K562 (cell line): ENCODE results near the gene S100P. TPM values are rescaled to one million over a fixed set of nuclear protein-coding genes. Genes with fewer than 3 reads are reported as not detected.

Experiments used
- ATAC-seq: fragments of 200-7000 bp; cut with Tn5 transposase; 3 replicates; pipeline ENCODE4 v1.9.1; 2020; ENCODE audit warnings: moderate library complexity
- BruUV-seq: library from RNA; stranded (reverse); fragments of 400-500 nt; replicated peaks from 2 replicates; lab custom pipeline; 2021; lab: Mats Ljungman, UMichigan
- CTCF ChIA-PET: fragments of 300-600 bp; formaldehyde crosslinking; extraction: SDS; loops from one replicate; lab custom pipeline; 2021; ENCODE audit warnings: low intra/inter-chr PET ratio; lab: Yijun Ruan, JAX
- POLR2A ChIA-PET: fragments of 300-600, 350-650 bp; sonication (Branson Sonifier 250); formaldehyde crosslinking; extraction: SDS; loops from one replicate; lab custom pipeline; 2021; ENCODE audit warnings: antibody characterized with exemption, inconsistent platforms; lab: Yijun Ruan, JAX
- DNase-seq, 4 experiments: peaks; one replicate each; pipeline versions ENCODE4 v3.0.0 to v3.0.0-alpha.2; 2011 to 2018; ENCODE audit warnings: low spot score in 3 of 4, mixed read lengths in 3 of 4; ENCODE audit errors: extremely low read depth in 1 of 4
- FAIRE-seq: peaks from 2 replicates; lab custom pipeline; 2011; peaks lifted over from hg19 to GRCh38; lab: Jason Lieb, UNC
- H2AFZ ChIP-seq: 2 replicates; pipeline ENCODE4 v1.6.0; 2011; ENCODE audit warnings: low read depth, low read length, control low read depth, inconsistent platforms
- H3K27ac ChIP-seq: fragments of 200-600 bp; 3 replicates; pipeline ENCODE4 v1.8.0; 2011; ENCODE audit warnings: low read depth, mild to moderate bottlenecking, control low read depth, inconsistent platforms, low read length, moderate library complexity, mixed read lengths; ENCODE audit errors: extremely low read depth
- H3K27me3 ChIP-seq, 2 experiments: fragments of 300-600 bp in 1 of 2; 2 replicates in 1 of 2; 3 replicates in 1 of 2; pipeline versions ENCODE4 v1.6.0 to v1.8.0; 2011; ENCODE audit warnings: inconsistent platforms in 2 of 2, low read length in 2 of 2, mild to moderate bottlenecking in 1 of 2, mixed read lengths in 1 of 2, moderate library complexity in 1 of 2; ENCODE audit not compliant: control insufficient read depth in 2 of 2, insufficient read depth in 2 of 2
- H3K36me3 ChIP-seq: fragments of 300-600 bp; 3 replicates; pipeline ENCODE4 v1.8.0; 2011; ENCODE audit warnings: mild to moderate bottlenecking, low read length, inconsistent platforms; ENCODE audit not compliant: control insufficient read depth, insufficient read depth
- H3K4me1 ChIP-seq, 2 experiments: fragments of 200-600 bp in 1 of 2; replicated peaks in 1 of 2; 2 replicates in 1 of 2; 3 replicates in 1 of 2; pipeline versions ENCODE4 v1.5.1 to v1.8.0; 2011; ENCODE audit warnings: inconsistent platforms in 2 of 2, low read length in 2 of 2, mild to moderate bottlenecking in 1 of 2, mixed read lengths in 1 of 2, moderate library complexity in 1 of 2; ENCODE audit not compliant: control insufficient read depth in 2 of 2, insufficient read depth in 2 of 2
- H3K4me2 ChIP-seq: 2 replicates; pipeline ENCODE4 v1.6.1; 2011; ENCODE audit warnings: low read length, control low read depth, inconsistent platforms, mixed read lengths; ENCODE audit not compliant: insufficient read depth
- H3K4me3 ChIP-seq: fragments of 200-600 bp; sonication (generic), shearing (Covaris generic); 2 replicates; pipeline ENCODE4 v1.5.1; 2016; ENCODE audit warnings: control low read depth, inconsistent platforms
- H3K79me2 ChIP-seq: fragments of 200-600 bp; 3 replicates; pipeline ENCODE4 v1.8.0; 2011; ENCODE audit warnings: low read length, inconsistent platforms; ENCODE audit not compliant: control insufficient read depth, insufficient read depth
- H3K9ac ChIP-seq, 2 experiments: 2 replicates each; pipeline versions ENCODE4 v1.6.0 to v1.6.1; 2011; ENCODE audit warnings: low read depth in 2 of 2, low read length in 2 of 2, control low read depth in 1 of 2, inconsistent platforms in 1 of 2, mild to moderate bottlenecking in 1 of 2, mixed read lengths in 1 of 2; ENCODE audit not compliant: insufficient read depth in 1 of 2
- H3K9me1 ChIP-seq: one replicate; pipeline ENCODE4 v1.6.0; 2011; ENCODE audit warnings: inconsistent platforms, mild to moderate bottlenecking, low read length, moderate library complexity; ENCODE audit not compliant: control insufficient read depth, insufficient read depth
- H3K9me3 ChIP-seq: replicated peaks from 2 replicates; pipeline ENCODE4 v1.5.1; 2011; ENCODE audit warnings: low read depth, low read length, inconsistent platforms; ENCODE audit not compliant: control insufficient read depth, insufficient read depth
- H4K20me1 ChIP-seq: replicated peaks from 2 replicates; pipeline ENCODE4 v1.6.1; 2011; ENCODE audit warnings: low read length, inconsistent platforms, mixed read lengths; ENCODE audit not compliant: control insufficient read depth, insufficient read depth
- GATA2 ChIP-seq: sonication (generic); formaldehyde crosslinking; IDR thresholded peaks from 2 replicates; pipeline ENCODE4 v1.4.0; 2020; ENCODE audit warnings: mild to moderate bottlenecking, missing genetic modification reagents
- HDAC8 ChIP-seq: fragments of 450-650 bp; IDR thresholded peaks from 2 replicates; pipeline ENCODE4 v1.6.1; 2016; ENCODE audit warnings: mild to moderate bottlenecking, missing genetic modification characterization, moderate library complexity, missing compliant biosample characterization
- RAD21 ChIP-seq, 2 experiments: fragments of 250-450 bp in 1 of 2; fragments of 450-650 bp in 1 of 2; sonication (Bioruptor Pico) in 1 of 2; formaldehyde crosslinking in 1 of 2; IDR thresholded peaks in 1 of 2; conservative IDR thresholded peaks in 1 of 2; 2 replicates each; pipeline versions ENCODE4 v1.4.0 to v1.8.0; 2020 to 2022; ENCODE audit warnings: mild to moderate bottlenecking in 2 of 2, moderate library complexity in 1 of 2
- SMARCB1 ChIP-seq: IDR thresholded peaks from 2 replicates; pipeline ENCODE4 v1.6.1; 2011; ENCODE audit warnings: improper control_type of control experiment, low read depth; ENCODE audit not compliant: insufficient read length
- ZFP36 ChIP-seq: fragments of 150-350 bp; IDR thresholded peaks from 2 replicates; pipeline ENCODE4 v1.6.1; 2018; ENCODE audit warnings: low read length, low read depth; ENCODE audit not compliant: partially characterized antibody
- WGBS: fragments of 100-300 bp; shearing (Covaris generic); methylation state at CpG from one replicate; pipeline ENCODE4 v1.1.6; 2016; ENCODE audit warnings: low coverage, mixed read lengths; ENCODE audit not compliant: insufficient coverage; ENCODE audit errors: missing lambda C conversion rate; 5-methylcytosine and 5-hydroxymethylcytosine counted together
- in situ Hi-C: fragments of 300-500 bp; cut with MboI; formaldehyde crosslinking; loops from 4 replicates; pipeline ENCODE4 v1.15.0; 2018; ENCODE audit warnings: inconsistent platforms, mixed read lengths
- intact Hi-C: fragments of 100-400 bp; cut with micrococcal nuclease; formaldehyde crosslinking; loops from 2 replicates; pipeline ENCODE4 v1.14.2; 2022
- polyA plus RNA-seq, 8 experiments: library from polyadenylated mRNA; depleted of rRNA in 4 of 8; stranded (reverse) in 5 of 8; unstranded in 3 of 8; fragments of >200 nt; fragmentation: Nextera tagmentation in 2 of 8; fragmentation: Illumina TruSeq in 1 of 8; extraction: Ambion mirVana in 2 of 8; extraction: Trizol in 1 of 8; gene quantifications; 2 replicates each; pipeline versions ENCODE4 v1.2.1 to v1.2.3, GENCODE V29; 2011 to 2014; ENCODE audit warnings: inconsistent platforms in 1 of 8, missing spikeins in 1 of 8
- total RNA-seq, 7 experiments: library from RNA; depleted of rRNA in 6 of 7; stranded (reverse); fragments of >200 nt in 6 of 7; fragmentation: Illumina TruSeq in 2 of 7; extraction: Trizol in 2 of 7; gene quantifications; 2 replicates each; pipeline versions ENCODE4 v1.2.1 to v1.2.3, GENCODE V29; 2011 to 2021; ENCODE audit warnings: low replicate concordance in 1 of 7
- TF ChIP-seq, protein P1 (sequence below), 2 experiments: fragments of 450-650 bp in 1 of 2; IDR thresholded peaks; 2 replicates each; pipeline ENCODE4 v1.6.1; 2011 to 2017; ENCODE audit warnings: low read depth in 2 of 2, antibody characterized with exemption in 1 of 2, borderline replicate concordance in 1 of 2, low read length in 1 of 2, mild to moderate bottlenecking in 1 of 2, mixed read lengths in 1 of 2; ENCODE audit not compliant: control insufficient read depth in 1 of 2
- TF ChIP-seq, protein P2 (sequence below): sonication (generic); formaldehyde crosslinking; IDR thresholded peaks from 2 replicates; pipeline ENCODE4 v1.8.1; 2023; ENCODE audit warnings: mild to moderate bottlenecking, missing genetic modification reagents

S100P gene
- total and polyA plus RNA-seq, 9 of the 15 experiments (the other 6 are each of a cell fraction or from before 2014, with no cell fraction given): 4.1 to 23.8 (median 7.5) TPM

DNA sequence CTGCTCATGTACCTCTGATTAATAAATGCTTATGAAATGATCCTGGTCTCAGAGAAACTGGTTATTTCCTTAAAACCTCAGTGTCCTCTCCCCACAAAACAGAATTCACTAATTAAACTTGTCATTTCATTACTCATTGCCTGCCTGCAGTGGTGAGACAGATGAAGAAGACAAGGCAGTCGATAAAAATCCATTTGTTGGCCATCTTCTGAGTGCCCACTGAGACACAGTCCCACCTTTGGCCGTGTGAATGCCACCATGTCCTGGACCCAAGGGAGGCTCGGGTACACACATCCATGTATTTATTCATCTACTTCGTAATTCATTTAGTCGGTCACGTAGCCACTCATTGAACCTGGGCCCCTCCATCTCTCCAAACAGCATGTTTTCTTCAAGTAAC, 3.5 kb downstream of the S100P start (continued):
- TF ChIP-seq, protein P1, sequence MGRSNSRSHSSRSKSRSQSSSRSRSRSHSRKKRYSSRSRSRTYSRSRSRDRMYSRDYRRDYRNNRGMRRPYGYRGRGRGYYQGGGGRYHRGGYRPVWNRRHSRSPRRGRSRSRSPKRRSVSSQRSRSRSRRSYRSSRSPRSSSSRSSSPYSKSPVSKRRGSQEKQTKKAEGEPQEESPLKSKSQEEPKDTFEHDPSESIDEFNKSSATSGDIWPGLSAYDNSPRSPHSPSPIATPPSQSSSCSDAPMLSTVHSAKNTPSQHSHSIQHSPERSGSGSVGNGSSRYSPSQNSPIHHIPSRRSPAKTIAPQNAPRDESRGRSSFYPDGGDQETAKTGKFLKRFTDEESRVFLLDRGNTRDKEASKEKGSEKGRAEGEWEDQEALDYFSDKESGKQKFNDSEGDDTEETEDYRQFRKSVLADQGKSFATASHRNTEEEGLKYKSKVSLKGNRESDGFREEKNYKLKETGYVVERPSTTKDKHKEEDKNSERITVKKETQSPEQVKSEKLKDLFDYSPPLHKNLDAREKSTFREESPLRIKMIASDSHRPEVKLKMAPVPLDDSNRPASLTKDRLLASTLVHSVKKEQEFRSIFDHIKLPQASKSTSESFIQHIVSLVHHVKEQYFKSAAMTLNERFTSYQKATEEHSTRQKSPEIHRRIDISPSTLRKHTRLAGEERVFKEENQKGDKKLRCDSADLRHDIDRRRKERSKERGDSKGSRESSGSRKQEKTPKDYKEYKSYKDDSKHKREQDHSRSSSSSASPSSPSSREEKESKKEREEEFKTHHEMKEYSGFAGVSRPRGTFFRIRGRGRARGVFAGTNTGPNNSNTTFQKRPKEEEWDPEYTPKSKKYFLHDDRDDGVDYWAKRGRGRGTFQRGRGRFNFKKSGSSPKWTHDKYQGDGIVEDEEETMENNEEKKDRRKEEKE (IDR thresholded peaks at IDR 0.05; ENCODE audit: borderline replicate concordance in 1 of 2, control insufficient read depth in 1 of 2, low read depth in 2 of 2, low read length in 1 of 2): no peak
- TF ChIP-seq RAD21 (CRISPR knock-in tag; conservative IDR thresholded peaks at IDR 0.05 in 1 of 2, IDR thresholded peaks at IDR 0.05 in 1 of 2) (no peak), GATA2 (CRISPR knock-in tag) (no peak)

DNA sequence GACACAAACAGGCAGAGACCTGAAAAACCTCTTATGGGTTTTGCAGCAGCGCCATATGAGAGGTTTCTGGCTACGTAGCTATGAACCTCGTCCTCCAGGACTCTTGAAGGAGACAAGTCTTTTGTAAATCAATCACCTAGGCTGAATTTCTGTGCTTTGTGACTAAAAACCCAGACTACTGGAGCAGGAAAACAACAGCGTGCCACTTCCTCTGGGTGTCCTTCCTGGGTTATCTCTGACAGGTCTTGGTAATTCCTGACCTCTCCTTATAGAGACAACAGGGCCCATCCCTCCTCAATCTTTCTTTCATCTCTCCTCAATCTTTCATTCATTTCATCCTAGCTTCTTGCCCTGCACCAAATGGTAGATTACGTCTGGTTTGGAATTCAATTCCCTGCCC, 5.7 kb downstream of the S100P start:
- TF ChIP-seq HDAC8 (tag) (no peak), SMARCB1 (no peak), ZFP36 (peak; percentile 68)
- TF ChIP-seq, protein P2, sequence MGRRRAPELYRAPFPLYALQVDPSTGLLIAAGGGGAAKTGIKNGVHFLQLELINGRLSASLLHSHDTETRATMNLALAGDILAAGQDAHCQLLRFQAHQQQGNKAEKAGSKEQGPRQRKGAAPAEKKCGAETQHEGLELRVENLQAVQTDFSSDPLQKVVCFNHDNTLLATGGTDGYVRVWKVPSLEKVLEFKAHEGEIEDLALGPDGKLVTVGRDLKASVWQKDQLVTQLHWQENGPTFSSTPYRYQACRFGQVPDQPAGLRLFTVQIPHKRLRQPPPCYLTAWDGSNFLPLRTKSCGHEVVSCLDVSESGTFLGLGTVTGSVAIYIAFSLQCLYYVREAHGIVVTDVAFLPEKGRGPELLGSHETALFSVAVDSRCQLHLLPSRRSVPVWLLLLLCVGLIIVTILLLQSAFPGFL (CRISPR knock-in tag): no peak
- peaks cover 18 to 33% of the 10 kb centered on the region in 2 experiments for H3K4me1 ChIP-seq
- in situ Hi-C loops (no loop called here), intact Hi-C loops (no loop called here)
- H3K27ac ChIP-seq: no peak overlapping the region; the same call in 2 of the 3 replicates
- H2AFZ ChIP-seq: 0 out of 2 replicates have a peak overlapping the region, but pooled peaks have one; percentile 25
- H3K4me3 ChIP-seq: no peak overlapping the region
- H4K20me1 ChIP-seq: no peaks in the 10 kb centered on the region
- peak overlapping the region in 1 of 2 experiments; percentile 24; a peak in 1 of 4 replicates for H3K9ac ChIP-seq
- no peak for FAIRE-seq
- H3K4me2 ChIP-seq: no peak overlapping the region; the same call in 1 of the 2 replicates
- no peaks in the 10 kb centered on the region for H3K9me1 ChIP-seq
- CTCF ChIA-PET: no interaction called here
- H3K36me3 ChIP-seq: peaks cover 16% of the 10 kb centered on the region
- H3K27me3 ChIP-seq: no peaks in the 10 kb centered on the region
- no TSS peak for BruUV-seq
- WGBS: 50% methylated on average over 5 of the region's 5 CpGs
- no peak for ATAC-seq
- no peaks in the 10 kb centered on the region for H3K9me3 ChIP-seq
- POLR2A ChIA-PET: interaction anchor here (0.6 to 1.8 kb wide), 3 partner anchors 10 to 188 kb away, joined by 3 to 8 read pairs (median 4); partner anchors contain the start of gene MRFAP1L1
- H3K79me2 ChIP-seq: peaks cover 9% of the 10 kb centered on the region; the same call in 2 of the 3 replicates
- no peak for DNase-seq
